Nephron (organoid): ENCODE measurements around the gene FAM117A.
A peak's percentile ranks its signal among the peaks of the same experiment; 100 is the strongest.

Source experiments
- H3K27ac Mint-ChIP-seq, 3 experiments: 2 replicates each; pipeline ENCODE4 v1.8.0; 2020; ENCODE audit warnings: mixed read lengths in 3 of 3, mild to moderate bottlenecking in 2 of 3, moderate library complexity in 1 of 3
- H3K27me3 Mint-ChIP-seq: 2 replicates; pipeline ENCODE4 v1.8.0; 2021; ENCODE audit warnings: low read depth, mild to moderate bottlenecking, moderate library complexity, mixed read lengths
- H3K36me3 Mint-ChIP-seq: 2 replicates; pipeline ENCODE4 v1.8.0; 2020; ENCODE audit warnings: low read depth, mixed read lengths
- H3K4me1 Mint-ChIP-seq: 2 replicates; pipeline ENCODE4 v1.8.0; 2020; ENCODE audit warnings: mixed read lengths
- H3K4me3 Mint-ChIP-seq, 3 experiments: 2 replicates each; pipeline ENCODE4 v1.8.0; 2020; ENCODE audit warnings: mild to moderate bottlenecking in 3 of 3, mixed read lengths in 3 of 3, moderate library complexity in 2 of 3
- H3K9me3 Mint-ChIP-seq: 2 replicates; pipeline ENCODE4 v1.8.0; 2020; ENCODE audit warnings: mixed read lengths
- CTCF ChIP-seq, 3 experiments: fragments of 200-600 bp; sonication (generic); IDR thresholded peaks; one replicate each; pipeline ENCODE4 v1.5.0; 2021; ENCODE audit warnings: antibody characterized with exemption in 3 of 3; ENCODE audit not compliant: unreplicated experiment in 3 of 3

Gene FAM117A

GRCh38 chr17:49783791-49784190 lies 19.9 kb upstream of the FAM117A start:
- Mint-ChIP-seq H3K27ac (peak overlapping the region in 1 of 3 experiments; percentile 65), H3K27me3 (no peaks in the 10 kb centered on the region), H3K4me3 (no peak overlapping the region), H3K4me1 (peaks cover 29% of the 10 kb centered on the region), H3K9me3 (no peaks in the 10 kb centered on the region), H3K36me3 (no peaks in the 10 kb centered on the region)
- no peak for TF ChIP-seq CTCF (IDR thresholded peaks at IDR 0.05; ENCODE audit: unreplicated experiment in 3 of 3)

DNA sequence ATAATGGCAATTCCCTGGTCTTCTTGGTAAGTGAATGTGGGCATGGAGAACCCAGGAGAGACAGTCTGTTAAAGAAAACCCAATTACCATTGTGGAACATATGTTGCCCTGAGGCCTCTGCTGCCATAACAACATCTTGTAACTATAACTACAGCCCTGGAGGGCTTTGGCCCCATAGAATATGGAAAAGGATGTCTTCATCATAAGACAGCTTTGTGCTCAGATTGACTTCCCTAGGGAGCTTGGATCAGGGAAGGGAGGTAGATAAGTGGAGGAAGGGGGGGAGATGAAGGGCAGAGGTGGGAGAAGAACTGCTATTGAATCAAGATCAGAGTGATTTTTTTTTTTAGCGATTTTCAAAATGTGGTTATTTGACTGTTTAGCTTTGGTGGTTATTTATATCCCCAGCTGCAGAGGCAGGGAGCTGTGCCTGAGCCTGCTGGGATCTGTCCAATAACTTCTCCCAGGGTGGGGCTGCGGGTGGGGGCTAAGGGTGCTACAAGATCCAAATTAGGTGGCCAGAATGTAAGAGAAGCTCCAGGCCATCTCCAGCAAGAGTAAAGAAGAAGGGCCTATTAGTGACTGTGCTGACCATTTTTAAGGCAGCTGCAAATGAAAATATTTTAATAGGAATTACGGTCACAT lies 19.3 kb upstream of the FAM117A start:
- H3K9me3 Mint-ChIP-seq, result no peaks in the 10 kb centered on the region
- TF ChIP-seq CTCF (IDR thresholded peaks at IDR 0.05; ENCODE audit: unreplicated experiment in 3 of 3), result no peak
- H3K27me3 Mint-ChIP-seq, result no peaks in the 10 kb centered on the region
- peaks cover 26% of the 10 kb centered on the region for H3K4me1 Mint-ChIP-seq
- peak overlapping the region; percentile 0 to 65 (median 4) for H3K27ac Mint-ChIP-seq
- H3K36me3 Mint-ChIP-seq, result no peaks in the 10 kb centered on the region
- H3K4me3 Mint-ChIP-seq, result no peak overlapping the region

DNA sequence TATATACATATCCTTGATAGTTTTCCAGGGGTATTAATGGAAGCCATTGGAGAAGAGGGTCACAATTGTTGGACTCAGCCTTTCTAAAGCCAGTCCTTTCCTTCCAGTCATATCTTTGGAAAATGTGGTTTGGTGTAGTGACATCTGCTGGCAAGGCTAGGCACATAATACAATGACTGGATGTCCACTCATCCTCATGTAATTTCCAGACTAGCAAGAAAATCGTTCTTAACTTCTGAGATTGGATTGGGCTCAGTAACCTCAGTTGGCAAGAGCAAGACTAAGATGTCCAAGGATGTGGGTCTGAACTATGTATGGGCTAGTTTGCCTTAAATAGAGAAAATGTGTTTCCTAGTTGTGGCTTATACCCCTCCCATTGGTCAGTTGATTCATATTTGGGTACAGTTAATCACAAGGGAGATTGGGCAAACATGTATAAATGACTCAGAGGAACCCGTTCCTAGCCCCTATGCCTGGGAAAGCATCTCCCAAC lies 15.9 kb upstream of the FAM117A start:
- H3K27me3 Mint-ChIP-seq, result peaks cover 14% of the 10 kb centered on the region
- H3K4me3 Mint-ChIP-seq, result no peak overlapping the region
- H3K4me1 Mint-ChIP-seq, result peaks cover 34% of the 10 kb centered on the region
- peak; percentile 48 to 57 (median 57) for TF ChIP-seq CTCF (IDR thresholded peaks at IDR 0.05; ENCODE audit: unreplicated experiment in 3 of 3)
- peak overlapping the region in 2 of 3 experiments; percentile 5 to 67 for H3K27ac Mint-ChIP-seq
- no peaks in the 10 kb centered on the region for H3K36me3 Mint-ChIP-seq
- no peaks in the 10 kb centered on the region for H3K9me3 Mint-ChIP-seq

GRCh38 chr17:49779156-49779738 lies 15.3 kb upstream of the FAM117A start:
- peaks cover 14% of the 10 kb centered on the region for H3K27me3 Mint-ChIP-seq
- peaks cover 29% of the 10 kb centered on the region for H3K4me1 Mint-ChIP-seq
- H3K4me3 Mint-ChIP-seq, result no peak overlapping the region
- H3K27ac Mint-ChIP-seq, result peak overlapping the region in 2 of 3 experiments; percentile 5 to 67
- no peak for TF ChIP-seq CTCF (IDR thresholded peaks at IDR 0.05; ENCODE audit: unreplicated experiment in 3 of 3)
- H3K36me3 Mint-ChIP-seq, result no peaks in the 10 kb centered on the region
- no peaks in the 10 kb centered on the region for H3K9me3 Mint-ChIP-seq

GRCh38 chr17:49777563-49777962 lies 13.6 kb upstream of the FAM117A start:
- H3K27ac Mint-ChIP-seq, result peak overlapping the region; percentile 28 to 88 (median 48)
- H3K4me1 Mint-ChIP-seq, result peaks cover 17% of the 10 kb centered on the region
- H3K9me3 Mint-ChIP-seq, result no peaks in the 10 kb centered on the region
- no peaks in the 10 kb centered on the region for H3K36me3 Mint-ChIP-seq
- H3K27me3 Mint-ChIP-seq, result peaks cover 18% of the 10 kb centered on the region
- H3K4me3 Mint-ChIP-seq, result no peak overlapping the region
- no peak for TF ChIP-seq CTCF (IDR thresholded peaks at IDR 0.05; ENCODE audit: unreplicated experiment in 3 of 3)
